G401 (cell line): ENCODE data around the gene PMM1. TPM values are rescaled to one million over a fixed set of nuclear protein-coding genes. Genes with fewer than 3 reads are reported as not detected.
"Not testable (repeated sequence)": the region's sequence is repeated elsewhere in the genome, so short reads cannot be mapped to it uniquely, and the experiment has no call there.

Experiments
- DNase-seq: peaks from one replicate; pipeline ENCODE4 v3.0.0-alpha.2; 2015; ENCODE audit warnings: low spot score
- in situ Hi-C: cut with HindIII; loops from 2 replicates; pipeline ENCODE4 v1.10.0; 2016; ENCODE audit warnings: low sequenced_read_pairs, mixed read lengths
- total RNA-seq: library from RNA; depleted of rRNA; stranded (reverse); fragments of >200 nt; shearing (Covaris generic); gene quantifications from 2 replicates; pipeline ENCODE4 v1.2.3, GENCODE V29; 2014

PMM1 gene
- total RNA-seq, 1 experiment from 2014 or later, result 21.8 TPM

DNA sequence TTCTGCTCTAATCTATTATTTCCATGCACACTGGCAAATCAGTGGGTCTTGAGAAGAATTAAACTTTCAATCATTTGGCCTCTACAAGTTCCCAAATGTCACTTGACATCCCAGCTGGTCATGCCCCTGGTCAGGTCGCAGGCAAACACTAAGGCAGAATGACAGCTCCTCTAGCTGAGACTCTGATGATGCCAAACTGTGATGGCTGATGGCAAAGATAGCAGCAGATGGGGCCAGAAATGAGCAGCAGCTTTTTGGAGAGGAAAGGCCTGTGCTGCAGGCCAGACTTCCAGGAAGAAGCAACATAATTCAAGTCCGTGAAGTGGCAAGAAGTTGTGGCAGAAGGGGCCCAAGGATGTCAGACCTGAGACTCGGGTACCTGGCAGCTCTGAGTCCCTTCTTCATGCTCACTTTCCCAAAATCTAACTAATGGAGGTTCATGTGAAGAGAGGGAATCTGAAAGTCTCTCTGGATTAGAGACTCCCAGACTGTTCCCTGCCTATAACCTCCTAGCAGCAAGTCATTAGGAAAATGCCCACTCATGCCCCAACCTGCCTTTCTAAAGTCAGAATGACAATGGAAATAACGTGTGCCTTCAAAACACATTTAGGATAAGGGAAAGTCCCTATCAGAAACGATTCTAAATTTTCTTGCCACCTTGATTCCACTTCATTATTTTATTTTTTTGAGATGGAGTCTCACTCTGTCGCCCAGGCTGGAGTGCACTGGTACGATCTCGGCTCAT is 9.4 kb upstream of the PMM1 start:
- in situ Hi-C loops, result no loop called here

DNA sequence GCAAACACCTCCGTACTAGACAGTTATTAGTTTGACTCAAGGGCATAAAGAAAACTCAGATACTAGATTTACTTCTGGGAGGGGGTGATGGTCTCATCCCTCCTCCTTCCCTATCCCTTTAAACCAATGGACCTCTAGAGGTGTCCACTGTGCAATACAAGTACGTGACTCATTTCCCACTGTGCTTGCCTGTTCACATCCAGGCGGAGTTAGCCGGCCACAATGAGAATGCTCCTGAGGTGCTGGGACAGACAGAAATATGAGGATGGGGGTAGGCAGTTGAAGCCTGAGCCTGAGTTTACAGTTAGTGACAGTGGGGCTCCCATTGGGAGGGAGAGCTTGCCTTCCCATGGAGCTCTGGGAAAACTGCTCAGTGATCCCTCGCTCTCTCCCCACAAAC is 8.4 kb upstream of the PMM1 start:
- no peak for DNase-seq
- in situ Hi-C loops, result no loop called here

More for the DNA sequence above, 9.4 kb upstream of the PMM1 start:
- peak; percentile 84 for DNase-seq

DNA sequence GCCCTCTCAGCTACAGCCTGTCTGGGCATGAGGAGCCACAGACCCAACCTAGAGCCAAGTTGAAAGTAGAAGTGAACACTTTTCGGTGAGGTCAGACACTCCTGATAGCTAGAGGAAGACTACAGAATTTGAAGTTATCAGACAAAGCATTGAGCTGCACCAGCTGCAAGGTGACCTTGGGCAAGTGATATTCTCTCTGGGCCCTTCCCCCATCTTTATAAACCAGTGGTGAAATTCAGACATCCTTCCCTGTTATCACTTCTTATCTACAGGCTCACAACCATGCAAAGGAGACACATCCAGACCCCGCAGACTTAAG is 8.0 kb upstream of the PMM1 start:
- in situ Hi-C loops, result no loop called here

DNA sequence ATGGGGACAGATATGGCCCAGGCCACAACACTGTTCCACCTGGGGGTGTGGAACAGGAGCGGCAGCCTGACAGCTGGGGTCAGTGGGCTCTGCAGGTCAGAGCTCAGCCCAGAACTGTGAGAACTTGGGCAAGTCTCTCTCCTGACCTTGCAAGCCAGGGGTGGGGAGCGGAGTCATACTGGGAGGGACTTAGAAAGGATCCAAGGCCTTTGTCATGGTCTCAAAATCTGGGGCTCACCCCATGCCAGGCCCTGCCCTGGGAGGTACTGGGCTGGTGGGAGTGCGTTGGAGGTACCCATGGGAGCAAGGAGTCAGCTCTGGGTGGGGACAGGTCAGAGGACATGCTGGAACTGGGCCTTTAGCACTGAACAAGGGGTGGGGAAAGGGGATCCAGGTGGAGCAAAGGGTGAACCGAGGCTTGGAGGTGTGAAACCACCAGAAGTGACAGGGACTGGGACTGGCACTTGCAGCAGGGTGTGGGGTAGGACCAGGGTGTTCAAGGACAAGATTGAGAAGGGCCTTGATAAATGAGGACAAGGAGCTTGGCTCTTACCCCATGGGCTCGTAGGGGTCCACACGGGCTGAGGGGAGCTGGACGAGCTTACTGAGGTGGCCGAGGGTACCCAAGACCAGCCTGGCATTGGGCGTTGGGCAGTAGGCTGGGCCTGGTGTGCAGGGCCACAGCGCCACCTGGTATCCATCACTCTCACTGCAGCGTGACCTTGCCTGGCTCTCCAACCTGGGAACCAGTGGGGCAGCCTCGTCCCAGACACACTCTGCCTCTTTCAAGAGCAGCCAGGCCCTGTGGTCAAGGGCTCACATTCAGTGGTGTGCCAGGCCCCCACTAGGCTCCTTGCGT is 7.4 kb upstream of the PMM1 start:
- peak; percentile 72 for DNase-seq
- in situ Hi-C loops, result no loop called here

More for the DNA sequence above, 8.0 kb upstream of the PMM1 start:
- no peak for DNase-seq

DNA sequence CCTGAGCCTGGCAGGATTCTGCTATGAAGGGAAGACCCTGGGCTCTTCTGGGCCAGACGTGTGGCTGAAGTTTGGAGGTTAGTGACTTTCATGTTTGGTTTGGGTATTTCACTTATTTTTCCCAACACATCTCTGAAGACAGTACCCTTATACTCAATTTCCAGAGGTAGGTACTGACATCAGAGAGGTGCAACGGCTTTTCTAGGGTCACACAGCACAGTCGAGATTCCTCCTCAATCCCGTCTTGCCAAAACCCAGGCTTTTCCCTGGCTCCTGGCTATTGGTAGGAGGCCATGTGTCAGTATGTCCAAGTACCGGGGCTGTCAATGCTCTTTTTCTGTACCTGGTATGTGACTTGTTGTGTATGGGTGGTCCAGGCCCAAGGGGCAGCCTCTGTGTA is 6.1 kb upstream of the PMM1 start:
- in situ Hi-C loops, result no loop called here
- no peak for DNase-seq

DNA sequence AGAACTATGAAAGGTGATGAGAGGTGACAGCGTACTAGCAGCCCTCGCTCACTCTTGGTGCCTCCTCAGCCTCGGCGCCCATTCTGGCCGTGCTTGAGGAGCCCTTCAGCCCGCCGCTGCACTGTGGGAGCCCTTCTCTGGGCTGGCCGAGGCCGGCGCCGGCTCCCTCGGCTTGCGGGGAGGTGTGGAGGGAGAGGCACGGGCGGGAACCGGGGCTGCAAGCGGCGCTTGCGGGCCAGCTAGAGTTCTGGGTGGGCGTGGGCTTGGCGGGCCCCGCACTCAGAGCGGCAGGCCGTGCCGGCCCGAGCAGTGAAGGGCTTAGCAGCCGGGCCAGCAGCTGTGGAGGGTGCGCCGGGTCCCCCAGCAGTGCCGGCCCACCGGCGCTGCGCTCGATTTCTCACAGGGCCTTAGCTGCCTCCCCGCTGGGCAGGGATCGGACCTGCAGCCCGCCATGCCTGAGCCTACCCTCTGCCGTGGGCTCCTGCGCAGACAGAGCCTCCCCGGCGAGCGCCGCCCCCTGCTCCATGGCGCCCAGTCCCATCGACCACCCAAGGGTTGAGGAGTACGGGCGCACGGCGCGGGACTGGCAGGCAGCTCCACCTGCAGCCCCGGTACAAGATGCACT is 3.8 kb upstream of the PMM1 start:
- in situ Hi-C loops, DNase-seq: not testable (repeated sequence)

DNA sequence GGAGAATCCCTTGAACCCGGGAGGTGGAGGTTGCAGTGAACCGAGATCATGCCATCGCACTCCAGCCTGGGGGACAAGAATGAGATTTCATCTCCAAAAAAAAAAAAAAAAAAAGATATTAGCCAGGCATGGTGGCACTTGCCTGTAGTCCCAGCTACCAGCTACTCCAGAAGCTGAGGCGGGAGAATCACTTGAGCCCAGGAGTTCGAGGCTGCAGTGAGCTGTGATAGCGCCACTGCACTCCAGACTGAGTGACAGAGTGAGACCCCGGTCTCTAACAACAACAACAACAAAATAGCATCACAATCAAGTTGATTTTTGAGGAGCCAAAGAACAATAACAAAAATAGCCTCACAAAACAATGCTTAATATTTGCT is 2.3 kb downstream of the PMM1 start:
- no peak for DNase-seq
- in situ Hi-C loops, result no loop called here

DNA sequence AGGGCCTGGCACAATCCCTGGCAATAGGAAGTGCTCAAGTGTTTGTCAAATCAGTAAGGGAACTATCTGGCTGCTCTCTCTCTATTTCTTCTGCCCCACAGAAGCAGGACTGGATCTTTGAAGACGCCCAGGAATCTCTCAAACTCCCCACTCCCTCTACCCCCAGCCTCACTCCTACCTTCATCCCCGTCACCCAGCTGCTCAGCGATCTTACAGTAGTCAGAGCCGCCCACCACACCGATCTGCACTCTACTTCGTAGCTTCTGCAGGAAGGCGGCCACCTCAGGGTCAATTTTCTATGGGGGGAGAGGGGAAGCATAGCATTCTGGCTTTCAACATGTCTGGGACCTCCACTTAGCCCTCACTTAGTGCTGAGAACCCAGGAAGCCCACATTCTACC is 3.7 kb downstream of the PMM1 start:
- in situ Hi-C loops, result no loop called here

DNA sequence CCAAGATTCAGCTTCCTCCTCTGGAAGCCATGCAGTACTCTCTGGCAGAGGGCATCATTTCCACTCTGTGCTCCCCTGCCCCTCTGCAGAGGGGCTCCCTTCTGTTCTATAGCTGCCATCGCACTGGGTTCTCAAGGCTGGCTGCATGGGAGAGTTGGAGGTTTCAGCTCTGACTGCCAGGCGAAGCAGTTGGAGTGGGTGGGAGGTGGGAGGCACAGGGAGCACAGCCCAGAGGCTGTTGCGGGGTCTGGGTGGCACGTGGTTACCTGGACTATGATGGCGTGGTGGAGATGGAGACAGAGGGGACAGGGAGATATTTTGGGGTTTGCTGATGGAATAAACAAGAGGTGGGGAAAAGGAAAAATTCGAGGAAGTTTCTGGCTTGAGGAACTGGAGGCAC is 4.8 kb downstream of the PMM1 start:
- in situ Hi-C loops, result no loop called here
- no peak for DNase-seq

More for the DNA sequence above, 3.7 kb downstream of the PMM1 start:
- no peak for DNase-seq

DNA sequence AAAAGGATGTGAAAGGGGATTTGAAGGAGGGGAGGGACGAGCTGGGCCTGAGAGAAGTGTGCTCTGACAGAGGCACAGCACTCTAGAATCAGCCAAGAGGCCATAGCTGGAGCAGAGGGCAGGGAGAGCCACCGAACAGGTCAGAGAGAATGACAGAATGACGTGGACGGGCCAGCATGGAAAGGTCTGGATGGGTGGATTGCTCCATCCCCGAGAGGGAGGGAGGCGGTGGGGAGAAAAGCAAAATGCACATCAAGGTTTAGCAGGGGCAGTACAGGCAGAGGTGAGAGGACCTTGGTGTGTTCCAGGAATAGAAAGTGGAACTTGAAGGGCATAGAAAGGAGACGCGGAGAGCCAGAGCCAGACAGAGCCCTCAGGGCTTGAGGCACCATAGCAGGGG is 6.9 kb downstream of the PMM1 start:
- DNase-seq, result no peak

DNA sequence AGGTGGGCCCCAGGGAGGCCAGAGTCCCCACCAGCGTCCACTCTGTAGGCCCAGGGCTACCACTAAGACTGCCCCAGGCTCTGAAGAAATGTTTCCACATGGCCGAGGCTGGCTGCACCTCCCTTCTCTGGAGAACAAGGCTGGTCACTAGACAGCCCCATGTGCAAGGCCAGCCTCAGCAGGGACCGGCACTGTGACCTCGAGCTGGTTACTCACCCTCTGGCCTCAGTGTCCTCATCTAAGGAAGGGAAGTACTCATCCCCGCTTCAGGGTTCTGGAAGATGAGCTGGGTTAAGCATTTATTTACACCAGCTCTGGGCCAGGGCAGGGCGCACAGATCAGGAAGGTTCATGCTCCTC is 9.7 kb downstream of the PMM1 start:
- in situ Hi-C loops, result no loop called here

More for the DNA sequence above, 6.9 kb downstream of the PMM1 start:
- in situ Hi-C loops, result no loop called here

DNA sequence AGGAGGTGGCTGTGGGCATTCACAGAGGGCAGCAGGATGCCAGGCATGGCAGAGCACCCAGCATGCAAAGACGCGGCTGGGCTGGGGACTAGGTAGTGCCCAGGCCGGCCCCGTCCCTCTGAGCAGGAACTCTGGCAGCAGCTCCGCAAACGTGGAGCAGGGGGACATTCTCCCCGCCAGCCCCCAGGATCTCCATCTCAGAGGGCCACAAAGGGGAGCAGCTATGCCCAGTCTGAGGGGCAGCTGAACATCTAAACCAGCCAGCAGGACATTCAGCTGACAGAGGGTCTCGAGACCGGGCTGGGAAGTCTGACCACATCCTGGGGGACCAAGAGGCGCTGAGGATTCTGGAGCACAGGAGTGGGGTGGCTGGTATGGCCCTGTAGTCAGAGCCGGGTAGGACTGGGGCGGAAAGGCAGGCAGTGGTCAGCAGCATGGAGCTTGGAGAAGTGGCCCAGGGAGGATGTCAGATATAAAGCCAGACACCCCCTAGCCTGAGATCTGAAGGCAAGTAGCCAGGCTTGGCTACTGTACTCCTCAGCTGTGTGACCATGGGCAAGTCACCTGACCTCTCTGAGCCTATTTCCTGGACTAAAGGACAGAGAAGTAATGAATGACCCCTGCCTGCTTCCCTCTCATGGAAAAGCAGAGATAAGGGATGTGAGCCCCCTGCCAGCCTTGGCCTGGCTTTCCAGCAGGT is 10.2 kb downstream of the PMM1 start:
- DNase-seq, result no peak
- in situ Hi-C loops, result no loop called here

More for the DNA sequence above, 9.7 kb downstream of the PMM1 start:
- DNase-seq, result no peak

DNA sequence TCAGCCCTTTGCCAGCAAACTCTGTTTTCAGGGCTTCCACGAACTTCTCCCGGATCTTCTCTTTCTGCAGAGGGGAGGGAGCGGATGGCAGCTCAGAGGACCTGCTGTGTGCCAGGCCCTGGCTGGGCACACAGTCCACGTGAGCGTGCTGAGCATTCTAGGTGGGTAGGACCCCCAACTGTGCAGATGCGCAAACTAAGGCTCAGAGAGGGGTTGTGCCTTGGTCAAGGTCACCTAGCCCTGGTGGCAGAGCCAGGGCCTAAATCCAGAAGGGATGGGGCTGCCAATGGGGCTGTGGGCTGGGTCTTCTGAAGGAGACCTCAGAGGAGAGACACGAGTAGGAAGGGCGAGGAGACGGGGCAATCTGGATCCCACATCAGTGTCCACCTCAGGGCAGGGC is 10.8 kb downstream of the PMM1 start:
- no peak for DNase-seq
- in situ Hi-C loops, result no loop called here

DNA sequence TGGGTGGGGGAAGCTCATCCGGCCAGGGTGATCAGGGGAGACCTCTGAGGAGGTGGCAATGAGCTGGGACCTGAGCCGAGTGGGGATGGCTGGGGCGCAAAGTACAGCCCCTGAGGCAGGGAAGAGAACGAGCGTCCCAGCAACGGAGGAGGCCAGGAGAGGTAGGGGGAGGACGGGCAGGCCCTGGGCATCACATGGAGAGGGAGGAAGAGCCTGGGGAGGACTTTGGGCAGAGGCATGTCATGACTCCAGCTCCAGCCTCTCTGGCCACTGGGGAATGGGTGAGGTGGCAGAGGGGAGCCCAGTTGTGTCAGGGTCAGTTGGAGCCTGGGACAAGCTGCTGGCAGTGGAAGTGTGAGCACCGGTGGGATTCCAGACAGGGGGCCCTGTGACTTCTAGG is 11.5 kb downstream of the PMM1 start:
- DNase-seq, result no peak
- in situ Hi-C loops, result no loop called here

DNA sequence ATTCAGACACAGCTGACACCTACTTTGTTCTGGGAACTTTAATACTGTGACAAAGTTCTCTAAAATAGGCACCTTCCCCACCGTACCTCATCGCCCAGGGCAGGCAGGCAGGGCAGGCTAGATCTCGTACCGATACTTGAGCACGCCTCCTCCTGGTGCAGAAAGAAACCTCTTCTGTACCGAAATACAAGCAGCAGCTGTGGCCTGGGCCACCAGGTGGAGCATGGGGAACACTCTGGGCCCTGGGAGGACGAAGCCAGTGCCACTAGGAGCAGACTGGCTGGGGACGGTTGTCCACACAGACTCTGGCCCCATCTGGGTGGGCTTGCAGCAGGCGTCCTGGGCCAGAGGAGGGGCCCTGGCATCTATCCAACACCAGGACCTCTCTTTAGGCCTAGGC is 12.8 kb downstream of the PMM1 start:
- in situ Hi-C loops, result no loop called here
- DNase-seq, result peak; percentile 82

DNA sequence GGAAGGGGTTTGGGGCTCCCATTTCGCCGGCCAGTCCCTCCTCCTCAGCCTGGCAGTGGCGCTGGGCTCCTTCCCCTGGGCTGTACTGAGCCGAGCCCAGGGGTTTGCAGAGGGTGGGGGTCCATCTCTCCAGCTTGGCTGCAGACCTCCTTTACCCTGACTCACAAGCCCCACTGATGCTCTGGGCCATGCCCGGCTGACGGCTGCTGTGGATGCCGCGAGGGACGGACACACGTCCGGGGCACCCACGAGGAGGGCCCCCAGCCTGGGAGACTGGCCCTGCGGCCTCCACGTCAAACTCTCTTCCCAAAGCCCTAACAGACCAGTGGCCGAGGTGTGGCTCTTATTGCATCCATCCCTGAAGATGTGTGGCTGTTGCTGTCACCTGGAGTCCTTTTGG is 14.1 kb downstream of the PMM1 start:
- no peak for DNase-seq
- in situ Hi-C loops, result no loop called here

DNA sequence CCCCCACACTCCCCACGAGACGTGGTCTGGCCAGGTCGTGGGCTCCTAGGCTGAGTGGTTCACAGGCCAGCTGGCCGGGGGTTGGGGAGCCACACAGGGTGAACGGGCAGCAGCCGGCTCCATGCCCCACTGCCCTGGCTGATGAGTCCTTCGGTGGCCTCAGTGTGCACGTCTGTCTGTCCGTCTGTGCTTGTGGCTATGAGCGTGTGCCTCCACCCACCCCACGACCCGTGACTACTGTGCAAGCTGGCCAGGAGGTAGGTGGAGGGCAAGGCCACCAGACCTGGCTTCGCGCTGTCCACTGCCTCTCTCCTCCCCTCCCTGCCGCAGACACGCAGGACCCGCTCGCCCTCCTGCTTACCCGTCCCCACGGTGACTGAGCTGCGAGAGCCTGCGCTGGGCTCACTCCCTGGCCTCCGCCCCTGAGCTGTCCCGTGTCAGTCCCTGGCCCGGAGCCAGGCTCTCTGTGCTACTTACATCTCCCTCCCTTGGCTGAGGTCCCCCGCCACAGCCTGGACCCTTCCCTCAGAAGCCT is 14.7 kb downstream of the PMM1 start:
- peak; percentile 63 for DNase-seq
- in situ Hi-C loops, result no loop called here

DNA sequence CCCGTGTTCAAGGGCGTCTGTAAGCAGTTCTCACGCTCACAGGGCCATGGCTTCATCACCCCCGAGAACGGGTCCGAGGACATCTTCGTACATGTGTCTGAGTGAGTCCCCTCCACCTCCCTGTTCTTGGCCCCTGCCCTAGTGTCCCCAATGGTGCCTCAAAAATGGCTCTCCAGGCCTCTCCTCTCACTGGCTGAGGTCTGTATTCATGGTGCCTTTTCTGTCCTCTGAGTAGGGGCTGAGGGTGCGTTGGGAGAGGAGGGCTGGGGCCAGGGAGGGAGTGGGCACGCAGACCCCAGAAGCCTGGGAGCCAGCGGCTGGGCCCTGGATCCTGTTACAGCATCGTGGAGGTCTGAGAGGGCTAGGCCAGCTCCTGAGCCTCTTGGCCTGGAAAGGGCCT is 16.0 kb downstream of the PMM1 start:
- in situ Hi-C loops, result no loop called here
- no peak for DNase-seq

DNA sequence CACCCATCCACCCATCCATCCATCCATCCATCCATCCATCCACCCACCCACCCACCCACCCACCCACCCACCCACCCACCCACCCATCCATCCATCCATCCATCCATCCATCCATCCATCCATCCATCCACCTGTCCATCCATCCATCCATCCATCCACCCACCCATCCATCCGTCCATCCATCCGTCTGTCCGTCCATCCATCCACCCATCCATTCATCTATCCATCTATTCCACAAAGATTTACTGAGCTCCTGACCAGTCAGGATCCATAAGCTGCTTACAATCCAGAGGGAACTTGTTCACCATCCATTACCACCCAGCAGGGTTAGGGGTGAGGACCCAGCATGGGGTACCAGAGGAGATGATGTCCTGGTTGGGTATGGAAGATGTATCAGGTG is 17.3 kb downstream of the PMM1 start:
- in situ Hi-C loops, DNase-seq: not testable (repeated sequence)

DNA sequence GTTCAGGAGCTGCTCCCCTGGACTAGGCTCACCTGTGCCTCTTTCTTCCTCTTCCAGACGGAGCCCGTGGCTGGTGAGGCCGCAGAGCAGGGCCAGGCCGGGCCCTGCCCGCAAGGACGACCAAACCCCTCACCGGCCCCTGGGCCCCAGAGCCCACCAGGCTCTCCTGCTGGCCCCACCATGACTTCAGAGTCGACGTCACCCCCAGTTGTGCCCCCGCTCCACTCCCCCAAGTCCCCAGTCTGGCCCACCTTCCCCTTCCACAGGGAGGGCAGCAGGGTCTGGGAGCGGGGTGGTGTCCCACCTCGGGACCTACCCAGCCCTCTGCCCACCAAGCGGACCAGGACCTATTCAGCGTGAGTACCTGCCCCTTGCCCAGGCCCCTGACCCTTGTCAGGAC is 17.9 kb downstream of the PMM1 start:
- DNase-seq, result no peak
- in situ Hi-C loops, result no loop called here
